ENCODE results near the gene TFF2.

The TFF2 gene

DNA sequence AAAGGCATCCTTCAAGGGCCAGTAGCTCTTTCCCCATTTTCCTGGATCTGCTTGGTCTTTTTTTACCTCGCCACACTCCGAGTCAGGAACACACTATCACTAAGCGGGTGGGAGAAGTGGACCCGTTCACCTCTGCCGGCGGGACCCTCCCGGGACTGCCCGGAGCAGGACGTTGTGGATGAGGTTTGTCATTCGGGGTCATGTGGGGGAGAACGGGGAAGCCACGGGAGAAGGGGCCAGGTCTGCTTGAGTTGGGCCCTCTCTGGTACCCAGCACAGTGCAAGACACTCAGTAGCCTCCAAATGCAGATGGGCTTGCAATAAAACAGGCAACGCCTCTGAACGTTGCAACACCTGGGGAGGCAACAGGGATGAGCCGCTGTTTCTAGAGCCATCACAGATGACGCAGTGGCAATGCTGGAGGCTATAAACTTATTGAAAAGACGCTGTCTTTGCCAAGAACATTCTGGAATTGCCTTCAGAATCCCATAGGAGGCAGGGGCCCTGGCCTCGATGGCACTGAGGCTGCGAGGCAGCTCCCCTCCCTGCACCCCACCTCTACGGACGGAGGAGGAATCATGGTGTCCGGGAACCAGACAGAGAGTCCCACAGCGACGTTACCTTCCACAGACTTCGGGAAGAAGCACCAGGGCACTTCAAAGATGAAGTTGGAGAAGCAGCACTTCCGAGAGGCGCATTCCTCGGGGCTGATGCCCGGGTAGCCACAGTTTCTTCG, 3.8 kb downstream of the TFF2 start:
- DNase-seq (ENCODE audit: low read depth), result no peak

- DNase-seq (ENCODE audit: low read depth), result no peak
Measured at GRCh38 chr21:42346441-42346840, 4.4 kb downstream of the TFF2 start.

GRCh38 chr21:42344631-42345030, 6.2 kb downstream of the TFF2 start:
- DNase-seq (ENCODE audit: low read depth), result no peak

DNA sequence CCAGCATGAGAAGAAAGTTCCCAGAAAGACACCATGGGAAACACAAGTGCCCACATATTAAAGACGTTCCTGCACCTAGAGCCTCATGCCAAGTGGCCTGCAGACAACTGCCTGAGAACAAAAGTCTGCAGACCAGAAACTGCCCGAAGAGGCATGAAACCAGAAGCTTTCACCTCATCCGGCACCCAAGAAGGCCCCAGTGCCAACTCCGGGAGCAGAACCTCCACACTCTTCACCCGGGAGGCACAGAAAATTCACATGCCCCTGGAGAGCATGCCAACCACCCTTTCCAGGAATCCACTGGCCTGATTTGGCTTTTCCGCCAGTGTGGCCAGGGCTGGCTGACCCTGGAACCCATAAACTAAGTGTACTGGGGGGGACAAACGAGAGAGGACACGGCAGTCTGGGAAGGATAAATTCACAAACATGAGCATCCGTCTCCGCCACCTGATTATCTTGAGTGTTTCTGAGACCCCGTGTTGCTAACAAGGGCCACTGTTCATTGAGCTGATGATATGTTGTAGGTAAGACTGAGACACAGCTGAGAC, 6.8 kb downstream of the TFF2 start:
- DNase-seq (ENCODE audit: low read depth), result no peak

DNA sequence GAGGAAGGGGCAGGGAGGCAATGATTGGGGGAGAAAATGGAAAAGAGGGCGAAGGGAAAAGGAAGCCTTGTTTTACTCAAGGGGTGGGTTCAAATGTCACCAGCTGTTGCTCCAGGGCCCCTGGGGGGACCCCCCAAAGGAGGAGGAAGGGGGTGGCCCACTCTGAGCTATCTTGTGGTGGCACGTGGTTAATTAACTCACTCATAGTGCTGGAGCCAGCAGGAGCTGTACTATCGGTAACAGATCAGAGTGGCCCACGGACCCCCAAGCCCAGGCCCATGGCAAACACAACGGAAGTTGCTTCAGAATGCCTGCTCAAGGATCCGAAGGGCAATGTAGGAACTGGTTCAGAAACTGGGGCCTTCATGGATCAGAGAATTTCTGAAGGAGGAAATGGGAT, 7.2 kb downstream of the TFF2 start:
- no peak for DNase-seq (ENCODE audit: low read depth)

GRCh38 chr21:42343101-42343500, 7.7 kb downstream of the TFF2 start:
- no peak for DNase-seq (ENCODE audit: low read depth)

DNA sequence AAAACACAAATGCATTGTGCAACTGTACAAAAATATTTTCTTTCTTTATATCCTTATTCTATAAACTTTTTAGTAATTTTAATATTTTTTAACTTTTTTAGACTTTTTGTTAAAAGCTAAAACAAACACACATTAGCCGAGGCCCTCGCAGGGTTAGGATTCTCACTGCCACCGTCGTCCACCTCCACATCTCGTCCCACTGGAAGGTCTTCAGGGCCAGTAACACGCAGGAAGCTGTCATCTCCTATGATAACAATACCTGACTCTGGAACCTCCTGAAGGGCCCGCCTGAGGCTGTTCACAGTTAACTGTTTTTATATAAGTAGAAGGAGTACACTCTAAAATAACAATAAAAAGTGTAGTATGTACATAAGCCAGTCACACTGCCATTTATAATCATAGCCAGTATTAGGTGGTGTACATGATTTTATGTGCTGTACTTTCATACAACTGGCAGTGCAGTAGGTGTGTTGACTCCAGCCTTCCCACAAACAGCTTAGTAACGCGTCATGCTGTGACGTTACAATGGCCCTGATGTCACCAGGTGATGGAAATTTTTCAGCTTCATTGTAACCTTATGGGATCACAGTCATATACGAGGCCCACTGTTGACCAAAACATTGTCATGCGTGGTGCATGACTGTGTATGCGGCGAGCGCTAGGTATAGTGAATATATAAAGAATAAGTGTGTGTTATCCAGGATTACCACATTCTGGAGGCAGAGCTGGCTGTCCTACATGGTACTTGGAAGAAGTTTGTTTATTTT, 8.8 kb downstream of the TFF2 start:
- no peak for DNase-seq (ENCODE audit: low read depth)

- DNase-seq (ENCODE audit: low read depth), result no peak
Measured at GRCh38 chr21:42340187-42341050, 10.4 kb downstream of the TFF2 start.

- no peak for DNase-seq (ENCODE audit: low read depth)
Measured at GRCh38 chr21:42338729-42339715, 11.8 kb downstream of the TFF2 start.

GRCh38 chr21:42337830-42338728, 12.7 kb downstream of the TFF2 start:
- DNase-seq (ENCODE audit: low read depth), result no peak

DNA sequence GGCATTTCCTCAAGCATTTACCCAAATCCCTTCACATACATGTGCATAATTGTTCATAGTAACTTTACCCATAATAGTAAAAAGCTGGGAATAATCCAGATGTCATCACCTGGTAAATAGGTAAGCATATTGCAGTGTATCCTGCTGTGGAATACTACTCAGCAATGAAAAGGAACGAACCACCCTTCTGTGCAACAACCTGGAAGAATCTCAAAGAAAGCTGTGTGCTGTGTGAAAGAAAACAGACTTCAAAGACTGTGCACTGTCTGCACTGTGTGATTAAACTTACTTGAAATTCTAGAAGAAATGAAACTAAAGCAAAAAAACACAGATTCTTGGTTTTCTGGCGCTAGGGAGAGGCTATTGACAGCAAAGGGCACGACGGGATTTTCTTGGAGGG, 13.5 kb downstream of the TFF2 start:
- DNase-seq (ENCODE audit: low read depth), result no peak

DNA sequence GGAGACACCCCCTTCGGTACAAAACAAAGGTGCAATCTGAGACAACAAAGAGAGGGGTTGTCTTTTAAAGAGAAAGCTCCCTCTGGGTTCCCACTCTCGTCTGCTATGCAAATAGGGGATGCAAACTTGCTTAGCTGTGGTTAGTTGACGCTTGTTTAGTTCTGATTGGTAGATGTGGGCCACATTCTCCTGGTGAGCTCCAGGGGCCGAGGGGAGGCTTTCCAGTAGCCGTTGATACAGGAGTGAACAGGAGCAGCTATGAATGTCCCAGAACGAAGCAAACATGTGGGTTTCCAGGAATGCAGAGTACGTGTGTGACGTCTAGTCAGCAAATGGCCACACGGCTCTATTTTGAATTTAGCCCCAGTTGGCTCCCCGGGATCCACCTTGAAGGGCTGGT, 14.7 kb downstream of the TFF2 start:
- no peak for DNase-seq (ENCODE audit: low read depth)

DNA sequence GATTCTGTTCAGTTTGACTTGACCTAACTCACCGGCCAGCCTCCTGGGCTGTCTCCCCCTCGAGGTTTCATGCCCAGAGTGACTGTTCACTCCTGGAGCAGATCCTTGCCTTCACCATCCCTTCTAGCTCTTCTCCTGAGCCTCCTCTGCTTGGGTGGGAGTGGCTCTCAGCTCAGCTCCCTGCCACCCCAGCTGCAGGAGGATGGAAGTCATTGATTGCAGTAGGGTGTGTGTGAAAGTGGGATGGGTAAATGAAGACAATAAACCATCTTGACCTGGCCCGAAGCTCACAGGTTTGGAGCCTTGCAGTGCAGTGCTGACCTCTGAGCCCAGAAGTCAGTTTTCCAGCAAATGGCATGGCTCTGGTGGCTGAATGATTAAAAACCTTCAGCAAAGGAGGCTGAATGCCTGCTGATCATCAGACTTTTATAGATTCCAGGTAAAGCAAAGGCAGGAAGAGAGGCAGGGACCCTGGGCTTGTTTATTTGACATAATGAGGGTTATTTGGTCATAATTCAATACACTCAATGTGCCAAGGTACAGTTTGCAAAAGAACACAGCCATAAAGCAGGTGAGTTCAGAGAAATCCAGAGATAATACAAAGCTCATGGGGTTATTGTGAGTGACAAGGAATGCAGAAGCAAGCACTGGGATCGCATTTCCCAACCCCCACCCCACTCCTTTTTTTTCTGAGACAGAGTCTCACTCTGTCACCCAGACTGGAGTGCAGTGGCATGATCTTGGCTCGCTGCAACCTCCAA, 18.1 kb downstream of the TFF2 start:
- DNase-seq (ENCODE audit: low read depth), result no peak

GRCh38 chr21:42331660-42332059, 19.1 kb downstream of the TFF2 start:
- DNase-seq (ENCODE audit: low read depth), result no peak

DNA sequence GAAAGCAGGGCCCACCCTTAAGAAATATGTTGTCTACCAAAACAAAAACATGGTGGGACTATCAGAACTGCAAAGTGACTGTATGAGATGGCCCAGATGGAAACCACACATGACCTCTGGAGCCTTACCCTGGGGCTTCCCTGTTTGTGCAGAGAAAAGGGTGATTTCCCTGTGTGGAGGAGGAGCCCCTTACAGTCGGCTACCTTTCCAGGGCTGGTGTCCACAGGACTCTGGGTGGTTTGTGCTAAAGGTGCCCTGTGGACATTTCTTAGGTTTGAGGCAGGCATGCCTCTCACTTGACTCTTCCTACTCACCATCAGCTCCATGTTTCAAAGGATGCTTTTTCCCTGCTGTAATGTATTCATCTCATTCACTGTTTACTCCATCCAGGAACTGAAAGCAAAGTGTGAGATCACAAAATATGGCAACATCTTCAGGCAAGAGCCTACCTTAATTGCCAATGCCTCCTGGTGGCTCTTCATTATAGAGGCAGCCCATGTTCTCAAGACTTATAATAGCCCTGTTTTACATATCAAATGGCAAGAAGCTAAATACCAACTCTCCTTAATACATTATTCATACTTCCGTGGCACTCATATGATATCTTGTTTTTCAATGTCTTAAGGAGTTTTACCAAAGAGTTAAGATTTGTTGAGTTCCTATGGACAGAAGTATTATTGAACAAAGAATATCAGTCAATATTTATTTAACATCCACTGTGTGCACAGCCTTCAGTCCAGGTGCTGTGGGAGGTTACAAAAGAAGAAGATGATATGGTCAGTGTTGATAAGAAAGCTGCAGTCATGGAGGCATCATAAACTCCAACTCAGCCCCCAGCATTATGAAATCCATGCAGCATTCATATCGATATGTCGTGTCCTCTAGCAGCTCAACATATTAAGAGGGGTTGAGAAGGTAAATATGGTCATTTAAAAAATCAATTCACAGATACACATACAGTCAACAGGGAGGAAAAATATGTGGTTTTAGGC, 20.1 kb downstream of the TFF2 start:
- DNase-seq (ENCODE audit: low read depth), result no peak

- no peak for DNase-seq (ENCODE audit: low read depth)
Measured at GRCh38 chr21:42324896-42325295, 25.9 kb downstream of the TFF2 start.

- DNase-seq (ENCODE audit: low read depth), result no peak
Measured at GRCh38 chr21:42321845-42322244, 28.9 kb downstream of the TFF2 start.

DNA sequence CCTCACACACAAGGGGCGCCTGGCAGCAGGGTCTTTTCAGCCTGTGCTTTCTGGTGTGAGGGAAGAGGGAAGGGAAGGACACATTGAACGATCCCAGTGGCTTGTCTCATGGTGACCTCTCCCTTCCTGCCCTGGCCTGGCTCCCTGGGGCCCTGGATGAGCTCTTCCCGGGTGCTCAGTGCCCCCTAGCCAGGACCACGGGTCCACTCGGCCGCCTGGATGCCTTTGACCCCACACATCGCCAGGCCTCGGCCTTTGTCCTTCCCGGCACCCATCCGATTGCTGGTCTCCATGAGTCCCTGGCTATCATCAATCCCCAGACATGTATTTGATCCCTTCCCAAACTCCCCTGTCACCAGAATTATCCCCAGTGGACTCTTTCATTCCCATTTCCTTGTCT, 29.6 kb downstream of the TFF2 start:
- DNase-seq (ENCODE audit: low read depth), result no peak

Data from HS-27A (cell line).